Measurements from ENCODE around the gene KCNC4. TPM values are rescaled to one million over a fixed set of nuclear protein-coding genes. Genes with fewer than 3 reads are reported as not detected.

Gene KCNC4
- total and polyA plus RNA-seq, 2 donors (not counting 1 experiment from before 2014, with no cell fraction given) = 0.66 to 0.76 TPM

DNA sequence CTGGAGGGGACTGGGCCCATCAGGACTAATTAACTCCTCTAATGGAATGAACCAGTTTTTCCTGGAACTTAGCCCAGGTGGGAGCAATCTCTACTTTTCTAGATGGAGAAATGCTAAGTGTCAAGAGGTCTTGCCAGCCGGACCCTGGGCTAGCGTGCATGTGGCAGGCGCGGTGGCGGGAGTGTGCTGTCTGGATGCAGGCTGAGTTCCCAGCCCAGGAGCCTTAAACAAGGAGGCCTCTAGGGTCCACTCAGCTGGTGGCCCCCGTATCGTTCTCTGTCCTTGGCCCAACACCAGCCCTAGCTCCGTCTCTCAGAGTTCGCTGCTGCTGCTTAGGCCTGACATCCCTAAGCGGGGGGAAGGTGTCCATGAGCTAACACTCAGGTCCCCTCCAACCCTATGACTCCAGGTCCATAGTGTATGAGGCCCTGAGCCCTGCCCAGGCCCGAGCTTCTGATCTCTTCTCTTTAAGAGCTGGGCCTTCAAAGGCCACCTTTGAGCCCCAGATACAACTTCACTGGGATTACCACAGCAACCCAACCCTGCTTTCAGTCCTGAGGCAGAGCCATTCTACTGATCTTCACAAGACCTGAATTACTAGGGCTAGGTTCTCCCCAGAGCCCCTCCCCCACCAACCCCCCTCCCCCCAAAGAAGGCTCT lies 3.7 kb upstream of the KCNC4 start:
- Histone ChIP-seq H3K27ac (ENCODE audit: insufficient read depth, low read length) (no peak overlapping the region), H3K4me1 (ENCODE audit: control insufficient read depth, extremely low read depth, insufficient read depth, low read length) (peaks cover 4% of the 10 kb centered on the region), H3K9ac (ENCODE audit: insufficient read depth, low read length) (no peak overlapping the region), H3K36me3 (ENCODE audit: control insufficient read depth, insufficient read depth, low read length) (no peaks in the 10 kb centered on the region), H3K4me2 (ENCODE audit: extremely low read depth, insufficient read depth, low read length) (no peak overlapping the region), H3K4me3 (replicated peaks in 1 of 4; ENCODE audit: control extremely low read depth in 1 of 4, insufficient read depth in 1 of 4, low read depth in 3 of 4, low read length in 4 of 4) (no peak overlapping the region), H3K79me2 (ENCODE audit: control insufficient read depth, insufficient read depth, low read length) (no peaks in the 10 kb centered on the region), H3K9me3 (ENCODE audit: control insufficient read depth, insufficient read depth, low read depth, low read length) (no peaks in the 10 kb centered on the region), H2AFZ (ENCODE audit: low read length) (no peak overlapping the region), H3K27me3 (ENCODE audit: control insufficient read depth, insufficient read depth, low read length) (peaks cover 6% of the 10 kb centered on the region), H4K20me1 (ENCODE audit: control insufficient read depth, extremely low read depth, insufficient read depth, low read length) (no peaks in the 10 kb centered on the region)
- no peak for DNase-seq (ENCODE audit: low read depth in 2 of 2)
- no peak for TF ChIP-seq EZH2 (IDR thresholded peaks at IDR 0.05; ENCODE audit: low read length, missing control alignments)
- TF ChIP-seq, protein P1, sequence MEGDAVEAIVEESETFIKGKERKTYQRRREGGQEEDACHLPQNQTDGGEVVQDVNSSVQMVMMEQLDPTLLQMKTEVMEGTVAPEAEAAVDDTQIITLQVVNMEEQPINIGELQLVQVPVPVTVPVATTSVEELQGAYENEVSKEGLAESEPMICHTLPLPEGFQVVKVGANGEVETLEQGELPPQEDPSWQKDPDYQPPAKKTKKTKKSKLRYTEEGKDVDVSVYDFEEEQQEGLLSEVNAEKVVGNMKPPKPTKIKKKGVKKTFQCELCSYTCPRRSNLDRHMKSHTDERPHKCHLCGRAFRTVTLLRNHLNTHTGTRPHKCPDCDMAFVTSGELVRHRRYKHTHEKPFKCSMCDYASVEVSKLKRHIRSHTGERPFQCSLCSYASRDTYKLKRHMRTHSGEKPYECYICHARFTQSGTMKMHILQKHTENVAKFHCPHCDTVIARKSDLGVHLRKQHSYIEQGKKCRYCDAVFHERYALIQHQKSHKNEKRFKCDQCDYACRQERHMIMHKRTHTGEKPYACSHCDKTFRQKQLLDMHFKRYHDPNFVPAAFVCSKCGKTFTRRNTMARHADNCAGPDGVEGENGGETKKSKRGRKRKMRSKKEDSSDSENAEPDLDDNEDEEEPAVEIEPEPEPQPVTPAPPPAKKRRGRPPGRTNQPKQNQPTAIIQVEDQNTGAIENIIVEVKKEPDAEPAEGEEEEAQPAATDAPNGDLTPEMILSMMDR (conservative IDR thresholded peaks at IDR 0.05 in 1 of 2, IDR thresholded peaks at IDR 0.05 in 1 of 2; ENCODE audit: low read depth in 1 of 2, low read length in 2 of 2) = no peak

DNA sequence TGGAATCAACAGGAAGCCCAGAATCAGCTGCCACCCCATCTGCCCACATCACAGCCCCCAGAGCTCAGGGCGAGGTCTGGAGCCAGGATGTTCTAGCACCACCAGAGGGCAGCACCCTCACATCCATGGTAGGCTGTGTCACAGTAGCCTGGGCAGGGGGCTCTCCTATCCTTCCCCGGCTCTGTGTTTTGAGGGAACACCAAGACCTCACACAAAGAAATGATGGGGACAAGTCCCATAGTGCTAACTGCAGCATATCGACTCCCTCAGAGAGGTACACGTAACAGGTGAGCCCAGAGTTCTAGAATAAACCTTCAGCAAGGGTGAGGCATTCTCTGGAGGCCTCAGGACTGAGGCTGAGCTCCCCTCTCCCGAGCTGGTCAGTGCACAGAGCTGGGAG lies 2.3 kb upstream of the KCNC4 start:
- DNase-seq (ENCODE audit: low read depth in 2 of 2) = peak; percentile 26 to 49
- no peak overlapping the region for H3K4me3 ChIP-seq (replicated peaks in 1 of 4; ENCODE audit: control extremely low read depth in 1 of 4, insufficient read depth in 1 of 4, low read depth in 3 of 4, low read length in 4 of 4)
- H2AFZ ChIP-seq (ENCODE audit: low read length) = no peak overlapping the region

DNA sequence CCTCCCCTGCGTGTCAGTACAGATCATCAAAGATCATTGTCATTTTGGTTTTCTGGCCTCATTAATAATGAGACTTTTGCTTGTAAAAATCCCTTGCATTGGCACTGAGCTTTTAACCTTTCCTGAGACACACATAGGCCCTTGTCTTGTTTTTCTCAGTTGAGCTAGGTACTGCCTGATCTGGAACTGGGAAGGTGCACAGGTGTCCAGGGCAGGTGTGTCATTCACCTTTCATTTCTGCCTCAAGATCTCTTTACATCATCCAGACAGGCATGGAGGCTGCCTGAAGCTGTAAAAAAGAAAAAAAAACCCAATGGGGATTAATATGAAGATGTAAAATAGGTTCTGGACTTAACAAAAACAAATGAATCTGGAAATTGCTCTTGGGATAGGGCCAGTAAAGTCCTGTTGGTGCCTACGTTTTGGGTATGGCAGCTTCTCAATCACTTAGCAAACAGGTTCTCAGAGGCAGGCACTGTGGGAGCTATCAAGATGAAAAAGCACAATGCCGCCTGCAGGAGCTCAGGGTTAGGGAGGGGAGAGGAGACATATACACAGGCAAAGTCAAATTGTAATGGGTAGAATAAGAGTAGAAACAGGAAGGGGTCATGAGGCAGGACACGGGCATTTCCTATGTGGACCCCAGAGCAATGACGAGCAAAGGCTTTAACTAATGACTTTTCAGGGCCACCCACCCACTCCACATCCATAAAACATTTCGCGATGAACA lies 1.0 kb upstream of the KCNC4 start:
- Histone ChIP-seq H3K9ac (ENCODE audit: insufficient read depth, low read length) (no peak overlapping the region), H3K4me2 (ENCODE audit: extremely low read depth, insufficient read depth, low read length) (peak overlapping the region; percentile 75), H3K79me2 (ENCODE audit: control insufficient read depth, insufficient read depth, low read length) (no peaks in the 10 kb centered on the region), H4K20me1 (ENCODE audit: control insufficient read depth, extremely low read depth, insufficient read depth, low read length) (no peaks in the 10 kb centered on the region), H3K27me3 (ENCODE audit: control insufficient read depth, insufficient read depth, low read length) (peaks cover 26% of the 10 kb centered on the region), H3K4me1 (ENCODE audit: control insufficient read depth, extremely low read depth, insufficient read depth, low read length) (peaks cover 2% of the 10 kb centered on the region), H3K36me3 (ENCODE audit: control insufficient read depth, insufficient read depth, low read length) (no peaks in the 10 kb centered on the region), H3K9me3 (ENCODE audit: control insufficient read depth, insufficient read depth, low read depth, low read length) (no peaks in the 10 kb centered on the region), H2AFZ (ENCODE audit: low read length) (peak overlapping the region; percentile 77), H3K27ac (ENCODE audit: insufficient read depth, low read length) (peak overlapping the region; percentile 29), H3K4me3 (replicated peaks in 1 of 4; ENCODE audit: control extremely low read depth in 1 of 4, insufficient read depth in 1 of 4, low read depth in 3 of 4, low read length in 4 of 4) (peak overlapping the region in 3 of 4 experiments; percentile 39 to 63 (median 58))
- no peak for TF ChIP-seq EZH2 (IDR thresholded peaks at IDR 0.05; ENCODE audit: low read length, missing control alignments)
- TF ChIP-seq, protein P1 (conservative IDR thresholded peaks at IDR 0.05 in 1 of 2, IDR thresholded peaks at IDR 0.05 in 1 of 2; ENCODE audit: low read depth in 1 of 2, low read length in 2 of 2) = no peak
- no peak for DNase-seq (ENCODE audit: low read depth in 2 of 2)

More for the DNA sequence above, 2.3 kb upstream of the KCNC4 start:
- TF ChIP-seq, protein P1 (conservative IDR thresholded peaks at IDR 0.05 in 1 of 2, IDR thresholded peaks at IDR 0.05 in 1 of 2; ENCODE audit: low read depth in 1 of 2, low read length in 2 of 2) = peak; percentile 90 to 93
- no peak for TF ChIP-seq EZH2 (IDR thresholded peaks at IDR 0.05; ENCODE audit: low read length, missing control alignments)
- Histone ChIP-seq H3K4me2 (ENCODE audit: extremely low read depth, insufficient read depth, low read length) (no peak overlapping the region), H3K27ac (ENCODE audit: insufficient read depth, low read length) (no peak overlapping the region), H3K27me3 (ENCODE audit: control insufficient read depth, insufficient read depth, low read length) (peaks cover 19% of the 10 kb centered on the region), H3K9ac (ENCODE audit: insufficient read depth, low read length) (no peak overlapping the region), H3K9me3 (ENCODE audit: control insufficient read depth, insufficient read depth, low read depth, low read length) (no peaks in the 10 kb centered on the region), H3K79me2 (ENCODE audit: control insufficient read depth, insufficient read depth, low read length) (no peaks in the 10 kb centered on the region), H4K20me1 (ENCODE audit: control insufficient read depth, extremely low read depth, insufficient read depth, low read length) (no peaks in the 10 kb centered on the region), H3K36me3 (ENCODE audit: control insufficient read depth, insufficient read depth, low read length) (no peaks in the 10 kb centered on the region), H3K4me1 (ENCODE audit: control insufficient read depth, extremely low read depth, insufficient read depth, low read length) (peaks cover 4% of the 10 kb centered on the region)
